ENCODE results near the gene ADGRG4. TPM values are rescaled to one million over a fixed set of nuclear protein-coding genes. Genes with fewer than 3 reads are reported as not detected.

Gene ADGRG4
- polyA plus RNA-seq, 3 donors: not detected

GRCh38 chrX:136431625-136432024 lies 130.9 kb downstream of the ADGRG4 start:
- TF ChIP-seq, protein P1, sequence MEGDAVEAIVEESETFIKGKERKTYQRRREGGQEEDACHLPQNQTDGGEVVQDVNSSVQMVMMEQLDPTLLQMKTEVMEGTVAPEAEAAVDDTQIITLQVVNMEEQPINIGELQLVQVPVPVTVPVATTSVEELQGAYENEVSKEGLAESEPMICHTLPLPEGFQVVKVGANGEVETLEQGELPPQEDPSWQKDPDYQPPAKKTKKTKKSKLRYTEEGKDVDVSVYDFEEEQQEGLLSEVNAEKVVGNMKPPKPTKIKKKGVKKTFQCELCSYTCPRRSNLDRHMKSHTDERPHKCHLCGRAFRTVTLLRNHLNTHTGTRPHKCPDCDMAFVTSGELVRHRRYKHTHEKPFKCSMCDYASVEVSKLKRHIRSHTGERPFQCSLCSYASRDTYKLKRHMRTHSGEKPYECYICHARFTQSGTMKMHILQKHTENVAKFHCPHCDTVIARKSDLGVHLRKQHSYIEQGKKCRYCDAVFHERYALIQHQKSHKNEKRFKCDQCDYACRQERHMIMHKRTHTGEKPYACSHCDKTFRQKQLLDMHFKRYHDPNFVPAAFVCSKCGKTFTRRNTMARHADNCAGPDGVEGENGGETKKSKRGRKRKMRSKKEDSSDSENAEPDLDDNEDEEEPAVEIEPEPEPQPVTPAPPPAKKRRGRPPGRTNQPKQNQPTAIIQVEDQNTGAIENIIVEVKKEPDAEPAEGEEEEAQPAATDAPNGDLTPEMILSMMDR (IDR thresholded peaks at IDR 0.05): no peak
- Histone ChIP-seq H3K4me3 (replicated peaks in 1 of 3; ENCODE audit: low read depth in 2 of 3, low read length in 3 of 3) (no peak overlapping the region), H3K27ac (ENCODE audit: low read depth in 1 of 2, low read length in 2 of 2) (no peak overlapping the region), H3K9ac (ENCODE audit: insufficient read depth, low read length, poor library complexity, severe bottlenecking) (no peak overlapping the region), H3K4me1 (ENCODE audit: control insufficient read depth in 1 of 2, insufficient read depth in 2 of 2, low read length in 2 of 2) (no peaks in the 10 kb centered on the region), H2AFZ (ENCODE audit: insufficient read depth, low read depth, low read length, poor library complexity, severe bottlenecking) (no peak overlapping the region), H3K4me2 (replicated peaks; ENCODE audit: extremely low read depth, low read length, poor library complexity, severe bottlenecking) (no peak overlapping the region), H3K27me3 (ENCODE audit: control insufficient read depth in 2 of 2, insufficient read depth in 2 of 2, low read length in 2 of 2) (no peaks in the 10 kb centered on the region), H3K79me2 (ENCODE audit: insufficient read depth, low read length) (no peaks in the 10 kb centered on the region), H3K9me3 (replicated peaks in 1 of 2; ENCODE audit: control insufficient read depth in 1 of 2, insufficient read depth in 1 of 2, low read length in 2 of 2) (no peaks in the 10 kb centered on the region), H3K36me3 (replicated peaks in 1 of 2; ENCODE audit: control insufficient read depth in 1 of 2, insufficient read depth in 2 of 2, low read length in 2 of 2) (no peaks in the 10 kb centered on the region), H4K20me1 (ENCODE audit: insufficient read depth, low read length) (no peaks in the 10 kb centered on the region)
- no peak overlapping the region for H3K4me3 Mint-ChIP-seq
- H3K9me3 Mint-ChIP-seq: no peaks in the 10 kb centered on the region
- no peaks in the 10 kb centered on the region for H3K36me3 Mint-ChIP-seq
- H3K27ac Mint-ChIP-seq: no peak overlapping the region
- no peak for DNase-seq
- no peaks in the 10 kb centered on the region for H3K4me1 Mint-ChIP-seq
- peaks cover 0 to 8% (median 3%) of the 10 kb centered on the region in 3 donors for H3K27me3 Mint-ChIP-seq (ENCODE audit: low read depth in 3 of 3)
- intact Hi-C loops (cut with micrococcal nuclease): no loop called here
- WGBS (ENCODE audit: insufficient coverage): no CpG with 5 or more reads among the region's 1 CpG

DNA sequence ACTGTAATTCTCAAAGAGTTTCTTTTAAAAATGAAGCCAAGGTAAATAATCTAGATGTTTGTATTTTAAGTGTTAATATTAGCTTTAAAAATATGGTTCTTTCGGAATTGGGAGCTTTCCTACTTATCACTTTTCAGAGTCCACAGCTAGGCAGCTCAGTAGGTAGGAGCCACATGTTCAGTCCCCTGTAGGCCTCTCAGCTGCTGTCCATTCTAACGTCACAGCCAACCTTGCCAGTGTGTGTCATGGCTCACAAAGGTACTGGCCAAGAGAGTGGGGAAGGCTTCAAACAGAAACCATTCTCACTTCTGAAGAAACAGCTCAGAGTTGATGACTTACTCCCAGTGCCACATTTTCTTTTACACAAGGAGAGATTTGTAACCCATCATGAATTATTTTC lies 137.0 kb downstream of the ADGRG4 start:
- Histone ChIP-seq H3K9ac (ENCODE audit: insufficient read depth, low read length, poor library complexity, severe bottlenecking) (no peak overlapping the region), H3K79me2 (ENCODE audit: insufficient read depth, low read length) (no peaks in the 10 kb centered on the region), H3K36me3 (replicated peaks in 1 of 2; ENCODE audit: control insufficient read depth in 1 of 2, insufficient read depth in 2 of 2, low read length in 2 of 2) (no peaks in the 10 kb centered on the region), H2AFZ (ENCODE audit: insufficient read depth, low read depth, low read length, poor library complexity, severe bottlenecking) (no peak overlapping the region), H3K4me2 (replicated peaks; ENCODE audit: extremely low read depth, low read length, poor library complexity, severe bottlenecking) (no peak overlapping the region), H3K9me3 (replicated peaks in 1 of 2; ENCODE audit: control insufficient read depth in 1 of 2, insufficient read depth in 1 of 2, low read length in 2 of 2) (no peaks in the 10 kb centered on the region), H3K27ac (ENCODE audit: low read depth in 1 of 2, low read length in 2 of 2) (no peak overlapping the region), H4K20me1 (ENCODE audit: insufficient read depth, low read length) (no peaks in the 10 kb centered on the region), H3K27me3 (ENCODE audit: control insufficient read depth in 2 of 2, insufficient read depth in 2 of 2, low read length in 2 of 2) (peaks cover 0 to 2% of the 10 kb centered on the region in 2 donors), H3K4me1 (ENCODE audit: control insufficient read depth in 1 of 2, insufficient read depth in 2 of 2, low read length in 2 of 2) (no peaks in the 10 kb centered on the region), H3K4me3 (replicated peaks in 1 of 3; ENCODE audit: low read depth in 2 of 3, low read length in 3 of 3) (no peak overlapping the region)
- DNase-seq: no peak
- Mint-ChIP-seq H3K27ac (no peak overlapping the region), H3K9me3 (no peaks in the 10 kb centered on the region), H3K4me3 (no peak overlapping the region), H3K27me3 (ENCODE audit: low read depth in 3 of 3) (peaks cover 0 to 5% (median 2%) of the 10 kb centered on the region in 3 donors), H3K4me1 (no peaks in the 10 kb centered on the region), H3K36me3 (no peaks in the 10 kb centered on the region)
- intact Hi-C loops (cut with micrococcal nuclease): no loop called here
- WGBS (ENCODE audit: insufficient coverage): no CpG with 5 or more reads among the region's 2 CpGs
- TF ChIP-seq, protein P1 (IDR thresholded peaks at IDR 0.05): no peak
